HUDEP-2 (cell line): Measurements from ENCODE around the gene WAPL.
"Not testable (repeated sequence)": the region's sequence is repeated elsewhere in the genome, so short reads cannot be mapped to it uniquely, and the experiment has no call there.

Experiments
- DNase-seq, 76 experiments: peaks; one replicate each; lab custom pipeline; 2025; ENCODE audit not compliant: unreplicated experiment in 76 of 76; lab: John Stamatoyannopoulos, UW

WAPL gene

GRCh38 chr10:86521678-86522509 lies at the start of gene WAPL:
Gene WAPL, minus strand, starts transcription at chr10:86521792. Its CDS starts 3,723 bp downstream, at chr10:86518069.
- peak in 72 of 76 experiments; percentile 16 to 94 (median 85) for DNase-seq

- no peak for DNase-seq
These were observed 47.7 kb upstream of the WAPL start for GRCh38 chr10:86569335-86569734.

- not testable (repeated sequence) for DNase-seq
These were observed 44.9 kb upstream of the WAPL start for GRCh38 chr10:86566518-86566917.

- not testable (repeated sequence) for DNase-seq
These were observed 41.7 kb upstream of the WAPL start for GRCh38 chr10:86563338-86563737.

- DNase-seq: peak in 10 of 76 experiments; percentile 4 to 25 (median 13)
These were observed 37.1 kb upstream of the WAPL start for GRCh38 chr10:86558695-86559094.

GRCh38 chr10:86556933-86557649 lies 35.5 kb upstream of the WAPL start:
- no peak for DNase-seq

- DNase-seq: no peak
These were observed 34.9 kb upstream of the WAPL start for GRCh38 chr10:86556532-86556931.

GRCh38 chr10:86553639-86554038 lies 32.0 kb upstream of the WAPL start:
- DNase-seq: peak in 1 of 76 experiments; percentile 4

- no peak for DNase-seq
These were observed 31.6 kb upstream of the WAPL start for GRCh38 chr10:86553213-86553612.

- DNase-seq: no peak
These were observed 25.7 kb upstream of the WAPL start for GRCh38 chr10:86547296-86547695.

GRCh38 chr10:86545101-86545500 lies 23.5 kb upstream of the WAPL start:
- DNase-seq: no peak

GRCh38 chr10:86540016-86540415 lies 18.4 kb upstream of the WAPL start:
- no peak for DNase-seq

GRCh38 chr10:86538547-86538946 lies 17.0 kb upstream of the WAPL start:
- no peak for DNase-seq

GRCh38 chr10:86538040-86538439 lies 16.4 kb upstream of the WAPL start:
- not testable (repeated sequence) for DNase-seq

GRCh38 chr10:86536294-86536861 lies 14.8 kb upstream of the WAPL start:
- no peak for DNase-seq

GRCh38 chr10:86535132-86535882 lies 13.7 kb upstream of the WAPL start:
- peak in 68 of 76 experiments; percentile 14 to 83 (median 65) for DNase-seq

GRCh38 chr10:86533328-86533727 lies 11.7 kb upstream of the WAPL start:
- DNase-seq: no peak

- not testable (repeated sequence) for DNase-seq
These were observed 7.1 kb upstream of the WAPL start for GRCh38 chr10:86528736-86529135.

GRCh38 chr10:86526606-86527005 lies 5.0 kb upstream of the WAPL start:
- no peak for DNase-seq

GRCh38 chr10:86525713-86526112 lies 4.1 kb upstream of the WAPL start:
- not testable (repeated sequence) for DNase-seq
